Naive B cell (primary cell): ENCODE data around the gene SLC25A12. TPM values are rescaled to one million over a fixed set of nuclear protein-coding genes. Genes with fewer than 3 reads are reported as not detected.
"Not testable (repeated sequence)": the region's sequence is repeated elsewhere in the genome, so short reads cannot be mapped to it uniquely, and the experiment has no call there.

Experiments used
- ATAC-seq, 2 donors: fragments of 150-1000 bp; cut with Tn5 transposase; 2 replicates each; pipeline ENCODE4 v1.10.0; 2021; ENCODE audit warnings: low read depth in 2 of 2, mild to moderate bottlenecking in 2 of 2, moderate library complexity in 2 of 2
- DNase-seq: peaks from one replicate; pipeline ENCODE4 v3.0.0; 2022
- H3K27ac Mint-ChIP-seq, 6 donors: one replicate each; pipeline ENCODE4 v1.8.0; 2020 to 2022; ENCODE audit warnings: mild to moderate bottlenecking in 6 of 6, mixed read lengths in 6 of 6, moderate library complexity in 5 of 6, inconsistent platforms in 2 of 6
- H3K27me3 Mint-ChIP-seq, 3 donors: one replicate each; pipeline ENCODE4 v1.8.0; 2021 to 2022; ENCODE audit warnings: mixed read lengths in 3 of 3, mild to moderate bottlenecking in 1 of 3
- H3K36me3 Mint-ChIP-seq, 2 donors: one replicate each; pipeline ENCODE4 v1.8.0; 2020 to 2022; ENCODE audit warnings: mixed read lengths in 2 of 2, inconsistent platforms in 1 of 2, mild to moderate bottlenecking in 1 of 2
- H3K4me1 Mint-ChIP-seq, 3 donors: one replicate each; pipeline ENCODE4 v1.8.0; 2020 to 2022; ENCODE audit warnings: mixed read lengths in 3 of 3, inconsistent platforms in 1 of 3, mild to moderate bottlenecking in 1 of 3, moderate library complexity in 1 of 3
- H3K4me3 Mint-ChIP-seq, 8 donors: one replicate each; pipeline ENCODE4 v1.8.0; 2020 to 2022; ENCODE audit warnings: mild to moderate bottlenecking in 8 of 8, mixed read lengths in 8 of 8, moderate library complexity in 8 of 8, inconsistent platforms in 2 of 8
- H3K9me3 Mint-ChIP-seq, 7 donors: one replicate each; pipeline ENCODE4 v1.8.0; 2020 to 2022; ENCODE audit warnings: mixed read lengths in 7 of 7, mild to moderate bottlenecking in 5 of 7, inconsistent platforms in 2 of 7, moderate library complexity in 1 of 7
- polyA plus RNA-seq, 6 donors: library from polyadenylated mRNA; unstranded; fragments of 300-500 nt; fragmentation: Illumina TruSeq; gene quantifications; one replicate each; pipeline ENCODE4 v1.2.3, GENCODE V29; 2021; ENCODE audit warnings: low read depth in 6 of 6

SLC25A12 gene
- polyA plus RNA-seq, 6 donors from 2014 or later = 2.2 to 12.7 (median 10.0) TPM

GRCh38 chr2:171788316-171788993 lies 105.6 kb downstream of the SLC25A12 start:
- no peaks in the 10 kb centered on the region for H3K27me3 Mint-ChIP-seq
- H3K36me3 Mint-ChIP-seq = peaks cover 21 to 23% of the 10 kb centered on the region in 2 donors
- peaks cover 0 to 3% (median 0%) of the 10 kb centered on the region in 7 donors for H3K9me3 Mint-ChIP-seq
- ATAC-seq (no peak), DNase-seq (no peak)
- peak overlapping the region in 1 of 6 donors; percentile 59 for H3K27ac Mint-ChIP-seq
- H3K4me3 Mint-ChIP-seq = no peak overlapping the region
- no peaks in the 10 kb centered on the region for H3K4me1 Mint-ChIP-seq

GRCh38 chr2:171787333-171788072 lies 106.5 kb downstream of the SLC25A12 start:
- ATAC-seq (no peak), DNase-seq (no peak)
- no peaks in the 10 kb centered on the region for H3K4me1 Mint-ChIP-seq
- peak overlapping the region in 1 of 6 donors; percentile 52 for H3K27ac Mint-ChIP-seq
- peaks cover 27 to 28% of the 10 kb centered on the region in 2 donors for H3K36me3 Mint-ChIP-seq
- no peaks in the 10 kb centered on the region for H3K27me3 Mint-ChIP-seq
- peaks cover 0 to 12% (median 0%) of the 10 kb centered on the region in 7 donors for H3K9me3 Mint-ChIP-seq
- H3K4me3 Mint-ChIP-seq = no peak overlapping the region

GRCh38 chr2:171785450-171785849 lies 108.6 kb downstream of the SLC25A12 start:
- DNase-seq = no peak
- Mint-ChIP-seq H3K36me3 (peaks cover 25 to 33% of the 10 kb centered on the region in 2 donors), H3K27ac (no peak overlapping the region), H3K4me3 (no peak overlapping the region), H3K4me1 (no peaks in the 10 kb centered on the region), H3K27me3 (no peaks in the 10 kb centered on the region), H3K9me3 (peaks cover 0 to 14% (median 0%) of the 10 kb centered on the region in 7 donors)
- ATAC-seq = no peak

- DNase-seq (no peak), ATAC-seq (no peak)
- H3K9me3 Mint-ChIP-seq = peaks cover 0 to 25% (median 8%) of the 10 kb centered on the region in 7 donors
- H3K27ac Mint-ChIP-seq = no peak overlapping the region
- H3K4me3 Mint-ChIP-seq = no peak overlapping the region
- H3K36me3 Mint-ChIP-seq = peaks cover 14 to 16% of the 10 kb centered on the region in 2 donors
- no peaks in the 10 kb centered on the region for H3K4me1 Mint-ChIP-seq
- H3K27me3 Mint-ChIP-seq = no peaks in the 10 kb centered on the region
These were observed 115.5 kb downstream of the SLC25A12 start for GRCh38 chr2:171778515-171778914.

- Mint-ChIP-seq H3K9me3 (peaks cover 6 to 40% (median 26%) of the 10 kb centered on the region in 7 donors), H3K36me3 (peaks cover 13 to 23% of the 10 kb centered on the region in 2 donors)
- not testable (repeated sequence) for H3K27ac Mint-ChIP-seq, ATAC-seq, H3K27me3 Mint-ChIP-seq, DNase-seq, H3K4me1 Mint-ChIP-seq, H3K4me3 Mint-ChIP-seq
These were observed 119.5 kb downstream of the SLC25A12 start for GRCh38 chr2:171774581-171774980.

- ATAC-seq (no peak), DNase-seq (no peak)
- no peak overlapping the region for H3K27ac Mint-ChIP-seq
- peaks cover 15 to 18% of the 10 kb centered on the region in 2 donors for H3K36me3 Mint-ChIP-seq
- H3K4me3 Mint-ChIP-seq = no peak overlapping the region
- peaks cover 3 to 29% (median 18%) of the 10 kb centered on the region in 7 donors for H3K9me3 Mint-ChIP-seq
- H3K27me3 Mint-ChIP-seq = no peaks in the 10 kb centered on the region
- no peaks in the 10 kb centered on the region for H3K4me1 Mint-ChIP-seq
These were observed 121.7 kb downstream of the SLC25A12 start for GRCh38 chr2:171772373-171772772.

GRCh38 chr2:171771463-171771862 lies 122.6 kb downstream of the SLC25A12 start:
- DNase-seq (no peak), ATAC-seq (no peak)
- Mint-ChIP-seq H3K36me3 (peaks cover 15 to 22% of the 10 kb centered on the region in 2 donors), H3K27me3 (no peaks in the 10 kb centered on the region), H3K4me1 (no peaks in the 10 kb centered on the region), H3K9me3 (peaks cover 3 to 25% (median 18%) of the 10 kb centered on the region in 7 donors), H3K4me3 (no peak overlapping the region), H3K27ac (peak overlapping the region in 1 of 6 donors; percentile 44)

GRCh38 chr2:171763602-171764001 lies 130.4 kb downstream of the SLC25A12 start:
- no peaks in the 10 kb centered on the region for H3K4me1 Mint-ChIP-seq
- no peak for ATAC-seq
- H3K9me3 Mint-ChIP-seq = peaks cover 0 to 10% (median 3%) of the 10 kb centered on the region in 7 donors
- no peak overlapping the region for H3K4me3 Mint-ChIP-seq
- H3K27me3 Mint-ChIP-seq = no peaks in the 10 kb centered on the region
- H3K36me3 Mint-ChIP-seq = peaks cover 19 to 28% of the 10 kb centered on the region in 2 donors
- DNase-seq = no peak
- H3K27ac Mint-ChIP-seq = no peak overlapping the region

GRCh38 chr2:171762879-171763573 lies 131.0 kb downstream of the SLC25A12 start:
- no peak overlapping the region for H3K4me3 Mint-ChIP-seq
- H3K27ac Mint-ChIP-seq = no peak overlapping the region
- ATAC-seq = no peak
- H3K4me1 Mint-ChIP-seq = no peaks in the 10 kb centered on the region
- no peaks in the 10 kb centered on the region for H3K27me3 Mint-ChIP-seq
- H3K9me3 Mint-ChIP-seq = peaks cover 0 to 15% (median 3%) of the 10 kb centered on the region in 7 donors
- H3K36me3 Mint-ChIP-seq = peaks cover 24 to 33% of the 10 kb centered on the region in 2 donors
- DNase-seq = no peak

- not testable (repeated sequence) for H3K27me3 Mint-ChIP-seq, H3K4me1 Mint-ChIP-seq, DNase-seq, ATAC-seq, H3K27ac Mint-ChIP-seq, H3K4me3 Mint-ChIP-seq
- peaks cover 23 to 38% of the 10 kb centered on the region in 2 donors for H3K36me3 Mint-ChIP-seq
- H3K9me3 Mint-ChIP-seq = peaks cover 0 to 17% (median 4%) of the 10 kb centered on the region in 7 donors
These were observed 132.9 kb downstream of the SLC25A12 start for GRCh38 chr2:171761176-171761575.

- not testable (repeated sequence) for DNase-seq, H3K27me3 Mint-ChIP-seq, H3K4me3 Mint-ChIP-seq, H3K4me1 Mint-ChIP-seq, ATAC-seq
- H3K36me3 Mint-ChIP-seq = peaks cover 28 to 38% of the 10 kb centered on the region in 2 donors
- peak overlapping the region in 1 of 6 donors; percentile 16 for H3K27ac Mint-ChIP-seq
- peaks cover 0 to 19% (median 8%) of the 10 kb centered on the region in 7 donors for H3K9me3 Mint-ChIP-seq
These were observed 135.3 kb downstream of the SLC25A12 start for GRCh38 chr2:171758762-171759161.

GRCh38 chr2:171754254-171754939 lies 139.6 kb downstream of the SLC25A12 start:
- no peak for DNase-seq
- Mint-ChIP-seq H3K36me3 (peaks cover 13 to 29% of the 10 kb centered on the region in 2 donors), H3K4me3 (no peak overlapping the region), H3K27ac (peak overlapping the region in 1 of 6 donors; percentile 29), H3K9me3 (peaks cover 0 to 11% (median 4%) of the 10 kb centered on the region in 7 donors), H3K4me1 (peaks cover 0 to 4% (median 0%) of the 10 kb centered on the region in 3 donors), H3K27me3 (no peaks in the 10 kb centered on the region)
- no peak for ATAC-seq

- Mint-ChIP-seq H3K36me3 (peaks cover 9 to 32% of the 10 kb centered on the region in 2 donors), H3K4me1 (peaks cover 14 to 17% (median 15%) of the 10 kb centered on the region in 3 donors), H3K9me3 (no peaks in the 10 kb centered on the region), H3K27ac (no peak overlapping the region), H3K4me3 (no peak overlapping the region), H3K27me3 (no peaks in the 10 kb centered on the region)
- ATAC-seq = no peak
- no peak for DNase-seq
These were observed 146.7 kb downstream of the SLC25A12 start for GRCh38 chr2:171747371-171747770.
